ENCODE measurements around the gene KDM5A.

KDM5A gene

GRCh38 chr12:272942-273341 lies 116.2 kb downstream of the KDM5A start:
- no peak for DNase-seq (ENCODE audit: low spot score)

GRCh38 chr12:271161-271560 lies 118.0 kb downstream of the KDM5A start:
- no peak for DNase-seq (ENCODE audit: low spot score)

GRCh38 chr12:269191-269590 lies 119.9 kb downstream of the KDM5A start:
- no peak for DNase-seq (ENCODE audit: low spot score)

GRCh38 chr12:268483-268840 lies 120.7 kb downstream of the KDM5A start:
- no peak for DNase-seq (ENCODE audit: low spot score)

- DNase-seq (ENCODE audit: low spot score), result no peak
These were observed 121.3 kb downstream of the KDM5A start for GRCh38 chr12:267581-268482.

GRCh38 chr12:265096-265495 lies 124.0 kb downstream of the KDM5A start:
- no peak for DNase-seq (ENCODE audit: low spot score)

GRCh38 chr12:264269-264668 lies 124.9 kb downstream of the KDM5A start:
- no peak for DNase-seq (ENCODE audit: low spot score)

- DNase-seq (ENCODE audit: low spot score), result no peak
These were observed 125.5 kb downstream of the KDM5A start for GRCh38 chr12:263574-263973.

- DNase-seq (ENCODE audit: low spot score), result no peak
These were observed 126.3 kb downstream of the KDM5A start, which contains the start of gene SLC6A13 for GRCh38 chr12:262817-263216. Gene SLC6A13, minus strand, starts transcription at chr12:262836. Its CDS starts 2,784 bp downstream, at chr12:260052.

- DNase-seq (ENCODE audit: low spot score), result no peak
These were observed 127.0 kb downstream of the KDM5A start for GRCh38 chr12:262113-262512.

- no peak for DNase-seq (ENCODE audit: low spot score)
These were observed 131.4 kb downstream of the KDM5A start for GRCh38 chr12:257521-258321.

- DNase-seq (ENCODE audit: low spot score), result no peak
These were observed 132.2 kb downstream of the KDM5A start for GRCh38 chr12:256958-257357.

- DNase-seq (ENCODE audit: low spot score), result no peak
These were observed 132.9 kb downstream of the KDM5A start for GRCh38 chr12:256225-256624.

GRCh38 chr12:254912-255311 lies 134.2 kb downstream of the KDM5A start:
- no peak for DNase-seq (ENCODE audit: low spot score)

GRCh38 chr12:254039-254438 lies 135.1 kb downstream of the KDM5A start:
- DNase-seq (ENCODE audit: low spot score), result no peak

GRCh38 chr12:253116-253831 lies 135.8 kb downstream of the KDM5A start:
- DNase-seq (ENCODE audit: low spot score), result no peak

- no peak for DNase-seq (ENCODE audit: low spot score)
These were observed 136.5 kb downstream of the KDM5A start for GRCh38 chr12:252636-253035.

GRCh38 chr12:247271-247670 lies 141.8 kb downstream of the KDM5A start:
- DNase-seq (ENCODE audit: low spot score), result no peak

- DNase-seq (ENCODE audit: low spot score), result no peak
These were observed 145.7 kb downstream of the KDM5A start for GRCh38 chr12:243381-243780.

GRCh38 chr12:242496-242895 lies 146.6 kb downstream of the KDM5A start:
- DNase-seq (ENCODE audit: low spot score), result no peak

- no peak for DNase-seq (ENCODE audit: low spot score)
These were observed 147.9 kb downstream of the KDM5A start for GRCh38 chr12:241266-241665.

- no peak for DNase-seq (ENCODE audit: low spot score)
These were observed 148.6 kb downstream of the KDM5A start for GRCh38 chr12:240566-240965.
